GM19351 (cell line): ENCODE results near the gene MYO18B.

Experiments
- ATAC-seq: cut with Tn5 transposase; IDR thresholded peaks from one replicate; pipeline ENCODE4 v1.9.1; 2021; ENCODE audit warnings: mild to moderate bottlenecking, moderate library complexity; ENCODE audit not compliant: unreplicated experiment

Gene MYO18B

GRCh38 chr22:25817092-25817943 is 75.3 kb downstream of the MYO18B start:
- ATAC-seq: no peak

GRCh38 chr22:25818541-25818940 is 76.6 kb downstream of the MYO18B start:
- no peak for ATAC-seq

- no peak for ATAC-seq
These were observed 80.4 kb downstream of the MYO18B start for GRCh38 chr22:25822344-25822743.

DNA sequence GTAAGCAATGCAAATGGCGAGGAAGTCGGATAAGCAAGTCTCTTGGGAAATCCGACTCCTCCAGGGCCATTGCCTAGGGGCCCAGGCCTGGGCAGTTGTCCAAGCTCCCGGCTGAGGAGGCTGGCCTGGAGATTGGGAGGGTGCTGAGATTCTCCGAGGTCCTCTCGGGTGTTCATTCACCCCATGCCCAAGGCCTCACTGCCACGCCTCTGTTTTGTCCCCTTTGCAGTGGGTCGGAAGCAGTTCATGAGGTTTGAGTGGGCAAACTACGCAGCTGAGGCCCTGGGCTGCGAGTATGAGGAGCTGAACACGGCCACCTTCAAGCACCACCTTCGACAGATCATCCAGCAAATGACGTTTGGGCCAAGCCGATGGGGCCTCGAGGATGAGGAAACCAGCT is 81.3 kb downstream of the MYO18B start:
- no peak for ATAC-seq

DNA sequence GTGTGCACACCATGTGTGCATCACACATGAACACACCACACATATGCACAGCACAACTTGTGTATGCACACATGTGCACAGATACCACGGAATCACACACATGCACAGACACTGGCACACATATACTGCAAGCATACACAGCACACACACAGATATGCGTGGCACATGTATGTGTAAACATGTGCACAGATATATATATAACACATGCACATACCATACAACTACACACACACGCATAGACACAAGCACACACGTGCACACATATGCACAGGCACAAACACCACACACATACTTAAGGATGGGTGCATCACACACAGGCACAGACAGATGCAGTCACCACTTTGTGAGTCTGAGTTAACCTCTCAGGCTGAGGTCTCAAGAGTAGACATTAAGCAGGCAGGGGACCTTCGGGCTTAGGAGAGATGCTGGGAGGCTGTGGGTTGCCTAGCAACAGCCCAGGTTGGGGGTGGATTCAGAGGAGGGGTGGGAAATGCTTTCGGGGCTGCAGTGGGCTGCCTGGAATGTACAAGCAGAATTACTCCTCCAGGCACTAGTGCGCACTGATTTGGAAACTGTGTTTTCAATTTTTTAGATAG is 82.9 kb downstream of the MYO18B start:
- ATAC-seq: no peak

- no peak for ATAC-seq
These were observed 85.4 kb downstream of the MYO18B start for GRCh38 chr22:25827415-25827814.

DNA sequence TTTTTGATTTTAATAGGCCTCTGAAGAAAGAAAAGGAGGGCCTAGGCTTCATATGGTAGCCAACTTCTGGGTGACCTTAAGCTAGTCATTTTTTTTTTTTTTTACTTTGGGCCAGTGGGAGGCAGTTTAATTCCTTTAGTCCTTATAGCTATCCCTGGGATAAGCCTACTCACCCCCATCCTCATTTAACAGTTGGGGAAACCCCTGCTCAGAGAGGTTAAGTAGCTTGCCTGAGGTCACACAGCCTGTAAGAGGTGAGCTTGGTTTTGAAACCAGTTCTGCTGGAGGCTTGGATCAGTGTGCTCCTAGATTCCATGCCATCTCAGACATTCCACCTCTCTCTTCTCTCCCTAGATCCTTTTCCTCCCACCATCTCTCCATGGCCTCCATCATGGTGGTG is 86.4 kb downstream of the MYO18B start:
- no peak for ATAC-seq

GRCh38 chr22:25829237-25829636 is 87.2 kb downstream of the MYO18B start:
- no peak for ATAC-seq

- no peak for ATAC-seq
These were observed 88.1 kb downstream of the MYO18B start for GRCh38 chr22:25829808-25830777.

DNA sequence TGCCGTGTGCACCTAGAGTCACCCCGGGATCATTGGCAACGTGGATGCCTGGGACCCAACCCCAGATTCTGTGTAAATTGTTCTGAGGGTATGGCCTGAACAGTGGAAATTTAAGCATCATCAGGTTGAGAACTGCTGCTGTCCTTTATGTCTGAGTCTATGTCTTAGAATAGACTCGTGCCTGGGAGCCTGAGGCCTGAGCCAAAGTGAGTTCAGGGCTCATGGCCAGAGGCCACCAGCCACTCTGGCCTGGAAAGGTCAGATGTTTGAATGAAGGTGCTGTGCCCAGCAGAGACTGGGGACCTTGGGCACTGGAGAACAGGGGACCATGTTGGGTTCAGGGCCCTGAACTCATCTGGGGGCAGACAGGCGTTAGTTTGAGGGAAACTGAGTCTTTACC is 91.1 kb downstream of the MYO18B start:
- ATAC-seq: no peak

- ATAC-seq: no peak
These were observed 91.7 kb downstream of the MYO18B start for GRCh38 chr22:25833676-25834075.

DNA sequence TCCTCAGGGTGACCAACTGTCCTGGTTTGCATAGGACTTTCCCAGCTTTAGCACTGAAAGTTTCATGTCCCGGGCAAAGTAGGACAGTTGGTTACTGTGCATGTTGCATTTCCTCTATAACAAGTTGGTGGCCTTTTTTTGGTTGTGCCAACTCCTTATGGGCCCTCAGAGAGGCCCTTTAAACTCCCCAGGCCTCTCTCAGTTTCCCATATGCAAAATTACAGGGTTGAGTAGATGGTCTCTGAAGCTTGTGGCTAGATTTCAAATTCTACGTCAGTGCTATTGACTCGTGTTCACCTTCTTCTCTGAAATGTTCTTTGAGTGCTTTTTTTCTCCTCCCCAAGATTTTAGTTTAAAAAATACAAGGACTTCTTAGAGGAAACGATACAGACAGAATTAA is 92.5 kb downstream of the MYO18B start:
- ATAC-seq: no peak

GRCh38 chr22:25835348-25835747 is 93.4 kb downstream of the MYO18B start:
- ATAC-seq: no peak

DNA sequence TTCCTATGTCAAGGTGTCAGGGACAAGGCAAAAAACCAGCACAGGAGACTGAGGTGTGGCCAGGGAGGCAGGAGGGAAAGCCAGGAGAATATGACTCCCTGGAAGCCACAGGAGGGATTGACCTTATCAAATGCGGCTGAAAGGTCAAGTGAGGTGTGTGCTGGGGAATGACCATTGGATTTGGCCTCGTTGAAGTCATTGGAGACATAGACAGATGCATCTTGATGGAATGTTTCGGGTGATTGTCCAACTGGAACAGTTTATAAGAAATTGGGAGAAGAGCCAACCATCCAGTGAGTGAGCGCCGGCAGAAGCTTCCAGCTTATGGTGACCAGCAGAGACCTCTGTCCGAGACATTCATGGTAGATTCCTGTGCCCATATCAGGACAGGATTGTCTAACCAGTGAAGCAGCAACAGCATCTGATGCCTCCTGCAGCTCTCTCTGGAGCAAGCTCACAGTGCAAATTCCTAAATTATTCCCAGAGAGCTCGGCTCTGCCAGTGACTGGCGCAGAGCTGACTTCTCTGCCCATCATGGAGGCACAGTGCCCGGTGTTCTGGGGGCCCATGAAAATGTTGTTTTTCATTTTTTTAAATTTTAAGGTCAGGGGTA is 95.4 kb downstream of the MYO18B start:
- ATAC-seq: no peak

GRCh38 chr22:25838960-25839741 is 97.2 kb downstream of the MYO18B start:
- no peak for ATAC-seq

DNA sequence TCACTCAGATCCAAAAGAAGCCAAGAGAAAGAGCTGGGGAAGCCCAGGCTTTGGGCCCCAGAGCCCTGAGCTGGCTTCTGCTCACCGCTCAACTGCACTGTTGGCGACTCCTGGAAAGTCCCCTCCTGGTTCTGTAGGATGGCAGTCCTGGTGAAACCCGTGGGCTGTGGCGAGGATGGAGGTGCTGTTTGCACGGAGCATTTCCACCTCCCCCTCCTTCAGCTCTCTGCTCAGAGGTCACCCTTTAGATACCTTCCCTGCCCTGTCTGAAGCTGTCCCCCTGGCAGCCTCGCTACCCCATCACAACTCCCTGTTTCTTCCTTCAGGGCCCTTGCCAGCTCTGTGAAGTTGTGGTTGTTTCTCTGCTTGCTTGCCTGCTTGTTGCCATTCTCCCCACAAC is 97.8 kb downstream of the MYO18B start:
- ATAC-seq: no peak

DNA sequence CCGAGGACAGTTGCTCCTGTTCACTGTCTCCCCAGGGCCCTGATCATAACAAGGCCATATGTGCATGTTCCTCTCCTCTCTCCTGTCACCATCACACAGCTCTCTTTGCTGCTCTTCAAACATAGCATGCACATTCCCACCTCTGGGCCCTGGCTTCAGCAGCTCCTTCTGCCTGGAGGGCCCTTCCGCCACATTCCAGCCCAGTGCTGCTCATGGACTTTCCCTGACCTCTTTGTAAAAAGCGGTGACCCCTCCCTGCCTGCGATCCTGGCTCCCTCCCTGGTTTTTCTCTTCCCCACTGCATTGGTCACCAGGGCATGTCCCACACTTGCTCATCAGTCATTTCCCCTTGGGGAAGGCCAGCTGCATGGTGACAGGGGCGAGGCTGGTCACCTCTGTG is 98.2 kb downstream of the MYO18B start:
- ATAC-seq: no peak

DNA sequence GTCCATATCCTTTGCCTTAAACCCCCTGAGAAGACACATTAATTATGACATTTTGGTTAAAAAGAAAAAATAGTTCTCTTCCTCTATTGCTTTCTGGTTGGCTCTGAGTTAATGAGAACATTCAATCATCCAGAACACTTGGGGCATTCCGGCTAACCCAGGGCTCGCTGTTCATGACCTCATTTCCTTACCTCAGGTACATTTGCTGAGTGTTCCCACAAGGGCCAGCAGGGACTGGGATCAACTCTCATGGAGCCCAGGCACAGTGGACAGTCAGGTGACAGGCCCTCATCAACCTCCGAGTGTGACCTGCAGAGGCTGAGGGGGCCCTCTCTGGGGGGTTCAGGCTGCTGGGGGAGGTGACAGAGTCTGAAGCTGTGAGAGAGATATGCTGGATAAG is 98.9 kb downstream of the MYO18B start:
- ATAC-seq: no peak

DNA sequence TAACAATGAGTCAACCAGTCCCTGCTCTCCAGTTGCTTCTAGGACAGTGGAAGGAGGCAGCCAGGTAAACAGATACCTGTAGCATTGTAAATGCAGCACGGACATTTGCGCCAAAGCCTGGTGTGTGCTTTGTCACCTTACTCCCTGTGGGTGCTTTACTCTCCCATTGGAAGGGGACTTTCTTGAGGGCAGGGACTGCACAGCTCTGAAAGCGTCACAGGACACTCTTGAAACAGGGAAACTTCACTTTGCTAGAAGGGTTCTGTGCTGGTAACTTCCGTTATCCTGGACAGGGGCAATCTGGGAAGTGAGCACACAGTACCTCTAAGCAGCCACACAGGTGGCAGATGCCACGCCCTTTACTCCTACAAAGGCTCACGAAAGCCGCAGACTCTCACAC is 99.8 kb downstream of the MYO18B start:
- no peak for ATAC-seq
